ENCODE data around the gene FAM229A. TPM values are rescaled to one million over a fixed set of nuclear protein-coding genes. Genes with fewer than 3 reads are reported as not detected.

Gene FAM229A
- 1.2 to 3.3 TPM (median 2.6 TPM) in 5 replicates for total RNA-seq (2022; extraction: Qiagen RNA extraction)

GRCh38 chr1:32362474-32363313 lies at the start of gene FAM229A, which contains the start of gene TSSK3:
Gene FAM229A (minus strand): TSS chr1:32362485. CDS start chr1:32362091, 394 bp downstream.
Gene TSSK3 (plus strand): TSS chr1:32362539. CDS start chr1:32362702, 163 bp downstream.

GRCh38 chr1:32394141-32394889 lies 32.0 kb upstream of the FAM229A start, which contains the start of gene BSDC1:
Gene BSDC1 (minus strand): TSS chr1:32394441. CDS start chr1:32394414, 27 bp downstream.

GRCh38 chr1:32335790-32336590 lies 26.3 kb downstream of the FAM229A start, which contains the start of gene MARCKSL1:
Gene MARCKSL1 (minus strand): TSS chr1:32336233. CDS start chr1:32336033, 200 bp downstream.

Other genes with a start within 250 kb of the FAM229A start
- gene TXLNA, start 182.8 kb downstream of the FAM229A start, total RNA-seq (2022; extraction: Qiagen RNA extraction), result 27.1 to 31.1 TPM (median 30.4 TPM) in 5 replicates
- 0.71 to 1.5 TPM (median 1.3 TPM) in 5 replicates for gene CCDC28B, start 161.9 kb downstream of the FAM229A start, total RNA-seq (2022; extraction: Qiagen RNA extraction)
- gene IQCC, start 156.8 kb downstream of the FAM229A start, total RNA-seq (2022; extraction: Qiagen RNA extraction), result 1.5 to 2.5 TPM (median 1.9 TPM) in 5 replicates
- gene DCDC2B, start 153.4 kb downstream of the FAM229A start, total RNA-seq (2022; extraction: Qiagen RNA extraction), result not detected in 5 replicates
- gene TMEM234, start 140.1 kb downstream of the FAM229A start, total RNA-seq (2022; extraction: Qiagen RNA extraction), result 7.3 to 9.2 TPM (median 8.5 TPM) in 5 replicates
- 265 to 288 TPM (median 276 TPM) in 5 replicates for gene EIF3I, start 140.1 kb downstream of the FAM229A start, total RNA-seq (2022; extraction: Qiagen RNA extraction)
- 0.55 to 0.82 TPM (median 0.63 TPM) in 5 replicates for gene FAM167B, start 115.3 kb downstream of the FAM229A start, total RNA-seq (2022; extraction: Qiagen RNA extraction)
- 0.07 to 0.11 TPM (median 0.09 TPM) in 3 of 5 replicates, not detected in the others for gene LCK, start 111.2 kb downstream of the FAM229A start, total RNA-seq (2022; extraction: Qiagen RNA extraction)
- 47.9 to 53.4 TPM (median 52.1 TPM) in 5 replicates for gene HDAC1, start 70.4 kb downstream of the FAM229A start, total RNA-seq (2022; extraction: Qiagen RNA extraction)
- gene MARCKSL1, start 26.3 kb downstream of the FAM229A start, total RNA-seq (2022; extraction: Qiagen RNA extraction), result 55.1 to 67.3 TPM (median 65.9 TPM) in 5 replicates
- gene TSSK3, start 54 bp upstream of the FAM229A start, total RNA-seq (2022; extraction: Qiagen RNA extraction), result 0.13 to 0.18 TPM (median 0.15 TPM) in 3 of 5 replicates, not detected in the others
- 17.4 to 21.5 TPM (median 20.1 TPM) in 5 replicates for gene BSDC1, start 32.0 kb upstream of the FAM229A start, total RNA-seq (2022; extraction: Qiagen RNA extraction)
- not detected in 5 replicates for gene ZBTB8B, start 102.6 kb upstream of the FAM229A start, total RNA-seq (2022; extraction: Qiagen RNA extraction)
- gene ZBTB8A, start 176.9 kb upstream of the FAM229A start, total RNA-seq (2022; extraction: Qiagen RNA extraction), result 3.4 to 5.0 TPM (median 4.0 TPM) in 5 replicates

Data from A549 treated with dexamethasone at 1 μM for 4 hours (cell line).